Epithelial cell of esophagus (primary cell): ENCODE data around the gene ZNF14.

Experiments used
- DNase-seq: peaks from one replicate; pipeline ENCODE4 v3.0.0; 2010; ENCODE audit warnings: low read depth
- H3K4me3 ChIP-seq: 2 replicates; pipeline ENCODE4 v1.5.1; 2011; ENCODE audit warnings: mild to moderate bottlenecking, low read length, control low read depth
- CTCF ChIP-seq: IDR thresholded peaks from 2 replicates; pipeline ENCODE4 v1.5.1; 2011; ENCODE audit warnings: low read depth, mild to moderate bottlenecking, low read length, control low read depth, inconsistent platforms; ENCODE audit not compliant: insufficient read depth; ENCODE audit errors: missing control alignments

ZNF14 gene

GRCh38 chr19:19758164-19758563 lies 25.3 kb upstream of the ZNF14 start:
- TF ChIP-seq CTCF = no peak
- H3K4me3 ChIP-seq = no peak overlapping the region
- DNase-seq = no peak

DNA sequence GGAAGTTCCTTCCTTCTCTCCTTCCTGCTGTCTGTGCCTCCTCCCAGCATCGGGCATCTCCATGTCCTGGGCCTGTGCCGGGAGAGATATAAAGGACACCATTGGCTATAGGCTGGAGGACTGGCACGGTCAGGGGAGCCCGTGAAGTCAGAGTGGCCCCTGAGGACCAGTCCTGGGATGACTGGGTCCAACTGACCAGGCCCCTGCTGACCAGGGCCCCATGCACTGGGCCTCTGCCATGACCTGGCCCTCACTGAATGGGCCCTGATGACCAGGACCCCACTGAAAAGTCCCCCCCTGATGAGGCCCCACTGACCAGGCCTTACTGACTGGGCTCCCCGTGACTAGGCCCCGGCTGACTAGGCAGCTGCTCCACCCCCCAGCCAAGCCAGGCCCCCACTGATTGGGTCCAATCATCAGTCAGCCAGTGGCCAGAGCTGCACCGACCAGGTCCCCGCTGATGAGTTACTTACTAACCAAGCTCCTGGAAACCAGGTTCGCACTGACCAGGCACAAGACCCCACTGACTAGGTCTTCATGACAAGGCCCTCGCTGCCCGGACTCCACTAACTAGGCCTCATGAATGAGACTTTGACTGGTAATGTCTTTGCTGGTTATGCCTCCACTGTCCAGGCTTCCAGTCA lies 20.0 kb upstream of the ZNF14 start:
- H3K4me3 ChIP-seq = no peak overlapping the region
- DNase-seq = no peak
- no peak for TF ChIP-seq CTCF

- no peak for TF ChIP-seq CTCF
- no peak overlapping the region for H3K4me3 ChIP-seq
- DNase-seq = no peak
Measured at GRCh38 chr19:19751846-19752245, 18.9 kb upstream of the ZNF14 start.

GRCh38 chr19:19750842-19751790 lies 18.2 kb upstream of the ZNF14 start:
- DNase-seq = peak; percentile 28
- no peak overlapping the region for H3K4me3 ChIP-seq
- TF ChIP-seq CTCF = no peak

DNA sequence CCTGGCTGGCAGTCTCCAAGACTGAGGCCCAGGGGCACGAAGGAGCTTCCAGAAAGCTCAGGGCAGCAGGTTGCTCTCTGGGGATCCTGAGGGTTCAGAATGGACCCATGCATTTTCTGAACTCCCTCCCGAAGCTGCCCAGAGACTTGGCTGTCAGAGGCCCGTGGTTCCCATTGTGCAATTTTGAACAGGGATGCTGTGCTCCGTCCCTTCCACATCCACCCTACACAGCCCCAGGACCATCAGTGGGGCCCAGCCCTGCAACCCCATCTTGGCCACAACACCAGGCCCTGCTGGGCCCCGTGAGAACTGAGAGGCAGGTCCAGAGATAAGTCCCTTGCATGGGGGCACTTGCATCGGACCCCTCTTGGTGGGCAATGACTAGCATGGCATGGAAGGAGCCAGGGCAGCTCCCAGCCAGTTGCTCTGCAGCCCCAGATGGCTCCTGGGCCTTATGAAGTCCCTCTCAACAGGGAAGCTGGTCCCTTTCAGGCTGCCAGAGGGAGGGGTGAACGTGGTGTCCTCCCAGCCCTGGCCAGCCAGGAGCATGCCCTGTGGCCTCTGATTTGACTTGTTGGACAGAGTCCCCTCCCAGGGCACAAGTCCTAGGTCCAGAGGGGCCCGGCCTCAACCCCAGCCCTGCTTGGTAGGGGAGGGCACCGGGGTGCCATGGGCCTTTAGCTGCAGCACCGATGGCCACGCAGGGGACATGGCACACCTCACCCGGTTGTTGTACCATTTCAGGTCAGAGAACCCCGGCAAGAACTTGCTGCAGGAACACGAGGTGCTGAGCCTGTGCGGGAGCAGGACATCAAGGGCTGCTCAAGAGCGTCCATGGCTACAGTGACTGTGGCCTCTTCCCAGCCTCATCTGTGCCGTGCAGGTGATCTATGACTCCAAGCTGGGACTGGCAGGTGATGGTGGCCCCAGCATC lies 17.3 kb upstream of the ZNF14 start:
- H3K4me3 ChIP-seq = no peak overlapping the region
- TF ChIP-seq CTCF = no peak
- DNase-seq = no peak

GRCh38 chr19:19749117-19749907 lies 16.4 kb upstream of the ZNF14 start:
- no peak for TF ChIP-seq CTCF
- DNase-seq = no peak
- H3K4me3 ChIP-seq = no peak overlapping the region
